HCT116 (cell line): Measurements from ENCODE around the gene AHI1. TPM values are rescaled to one million over a fixed set of nuclear protein-coding genes. Genes with fewer than 3 reads are reported as not detected.

Experiments used
- ATAC-seq: fragments of 200-7000 bp; cut with Tn5 transposase; 2 replicates; pipeline ENCODE4 v1.9.1; 2020; ENCODE audit warnings: mild to moderate bottlenecking, moderate library complexity
- BruUV-seq: library from RNA; stranded (reverse); fragments of 400-500 nt; replicated peaks from 2 replicates; lab custom pipeline; 2021; lab: Mats Ljungman, UMichigan
- CTCF ChIA-PET: fragments of 300-600 bp; sonication (Branson Sonifier 250); formaldehyde crosslinking; loops from one replicate; lab custom pipeline; 2021; ENCODE audit warnings: antibody characterized with exemption; lab: Charles Lee
- POLR2A ChIA-PET: fragments of 300-600, 350-600 bp; sonication (Branson Sonifier 250); formaldehyde crosslinking; loops from one replicate; lab custom pipeline; 2021; ENCODE audit warnings: antibody characterized with exemption; lab: Charles Lee
- RAD21 ChIA-PET, 2 experiments: fragments of 300-600 bp; sonication (Branson Sonifier 250); formaldehyde crosslinking; loops; one replicate each; lab custom pipeline; 2023; ENCODE audit warnings: low total read pairs in 2 of 2; ENCODE audit not compliant: uncharacterized antibody in 2 of 2, unreplicated experiment in 2 of 2, low non-redundant PET in 1 of 2; lab: Charles Lee
- DNase-seq: peaks from one replicate; pipeline ENCODE4 v3.0.0-alpha.2; 2010; ENCODE audit warnings: low read depth, low spot score
- H2AFZ ChIP-seq: fragments of 200-600 bp; shearing (Covaris generic), sonication (generic); 2 replicates; pipeline ENCODE4 v1.6.1; 2017; ENCODE audit warnings: low read depth, mixed run types, mixed read lengths, antibody characterized with exemption, low read length; ENCODE audit not compliant: poor library complexity, severe bottlenecking
- H3K27ac ChIP-seq: 2 replicates; pipeline ENCODE4 v1.5.1; 2012; ENCODE audit warnings: low read depth, low read length
- H3K27me3 ChIP-seq: fragments of 200-600 bp; sonication (generic); 2 replicates; pipeline ENCODE4 v1.6.1; 2016; ENCODE audit warnings: mixed run types, low read length, mixed read lengths; ENCODE audit not compliant: insufficient read depth
- H3K36me3 ChIP-seq, 2 experiments: fragments of 200-500 bp in 1 of 2; fragments of 200-600 bp in 1 of 2; sonication (Bioruptor generic) in 1 of 2; sonication (generic) in 1 of 2; 2 replicates each; pipeline versions ENCODE4 v1.5.1 to v1.6.1; 2014 to 2016; ENCODE audit warnings: low read length in 2 of 2, inconsistent platforms in 1 of 2, mixed read lengths in 1 of 2, mixed run types in 1 of 2; ENCODE audit not compliant: insufficient read depth in 2 of 2, control insufficient read depth in 1 of 2
- H3K4me1 ChIP-seq, 2 experiments: fragments of 200-600 bp in 1 of 2; sonication (generic) in 1 of 2; 2 replicates each; pipeline versions ENCODE4 v1.5.1 to v1.6.1; 2012 to 2017; ENCODE audit warnings: low read length in 2 of 2, inconsistent platforms in 1 of 2, mild to moderate bottlenecking in 1 of 2, mixed read lengths in 1 of 2, mixed run types in 1 of 2, moderate library complexity in 1 of 2; ENCODE audit not compliant: insufficient read depth in 2 of 2, control insufficient read depth in 1 of 2
- H3K4me2 ChIP-seq: fragments of 200-600 bp; sonication (generic); 2 replicates; pipeline ENCODE4 v1.6.1; 2017; ENCODE audit warnings: mixed run types, low read length, mixed read lengths
- H3K4me3 ChIP-seq, 2 experiments: fragments of 200-600 bp in 1 of 2; sonication (generic) in 1 of 2; replicated peaks in 1 of 2; 2 replicates each; pipeline ENCODE4 v1.5.1; 2011 to 2016; ENCODE audit warnings: low read length in 2 of 2, control low read depth in 1 of 2, low read depth in 1 of 2, mild to moderate bottlenecking in 1 of 2, mixed read lengths in 1 of 2, mixed run types in 1 of 2
- H3K79me2 ChIP-seq: fragments of 200-600 bp; sonication (generic); 2 replicates; pipeline ENCODE4 v1.6.1; 2017; ENCODE audit warnings: mild to moderate bottlenecking, mixed run types, low read length, moderate library complexity, mixed read lengths; ENCODE audit not compliant: insufficient read depth
- H3K9ac ChIP-seq: fragments of 200-600 bp; sonication (generic); 2 replicates; pipeline ENCODE4 v1.6.1; 2016; ENCODE audit warnings: low read length, mixed read lengths
- H3K9me2 ChIP-seq: fragments of 200-600 bp; sonication (generic), shearing (Covaris generic); 2 replicates; pipeline ENCODE4 v1.6.1; 2017; ENCODE audit warnings: mixed run types, mild to moderate bottlenecking, moderate library complexity; ENCODE audit not compliant: insufficient read depth
- H3K9me3 ChIP-seq, 2 experiments: fragments of 200-500 bp in 1 of 2; fragments of 200-600 bp in 1 of 2; sonication (Bioruptor generic) in 1 of 2; sonication (generic) in 1 of 2; 2 replicates each; pipeline ENCODE4 v1.6.1; 2014 to 2017; ENCODE audit warnings: low read length in 2 of 2, mixed read lengths in 2 of 2, inconsistent platforms in 1 of 2, low read depth in 1 of 2, mild to moderate bottlenecking in 1 of 2, mixed run types in 1 of 2, moderate library complexity in 1 of 2; ENCODE audit not compliant: control insufficient read depth in 1 of 2, insufficient read depth in 1 of 2
- H4K20me1 ChIP-seq: fragments of 200-600 bp; sonication (generic), shearing (Covaris generic); 2 replicates; pipeline ENCODE4 v1.6.1; 2017; ENCODE audit warnings: mixed run types, mild to moderate bottlenecking, moderate library complexity; ENCODE audit not compliant: insufficient read depth
- EGR1 ChIP-seq: IDR thresholded peaks from 2 replicates; pipeline ENCODE4 v1.6.1; 2012; ENCODE audit warnings: low read depth
- EZH2 ChIP-seq: fragments of 200-600 bp; sonication (generic); IDR thresholded peaks from 2 replicates; pipeline ENCODE4 v1.6.1; 2017; ENCODE audit warnings: antibody characterized with exemption, mixed run types
- SIN3A ChIP-seq: IDR thresholded peaks from 2 replicates; pipeline ENCODE4 v1.6.1; 2012; ENCODE audit warnings: low read depth
- SRF ChIP-seq: IDR thresholded peaks from 2 replicates; pipeline ENCODE4 v1.6.1; 2012; ENCODE audit warnings: low read depth
- TCF7L2 ChIP-seq: IDR thresholded peaks from 2 replicates; pipeline ENCODE4 v1.7.0; 2011; ENCODE audit warnings: borderline replicate concordance, inconsistent platforms; ENCODE audit not compliant: insufficient read depth, insufficient read length; ENCODE audit errors: extremely low read depth
- ZFX ChIP-seq: fragments of 450-650 bp; IDR thresholded peaks from 2 replicates; pipeline ENCODE4 v1.6.1; 2017
- intact Hi-C: fragments of 100-400 bp; cut with micrococcal nuclease; formaldehyde crosslinking; loops from 2 replicates; pipeline ENCODE4 v1.10.0; 2022
- total RNA-seq: library from RNA; stranded (reverse); gene quantifications from one replicate; pipeline ENCODE4 v1.2.1, GENCODE V29; 2021; ENCODE audit not compliant: unreplicated experiment
- TF ChIP-seq, protein P1 (sequence below), 3 experiments: fragments of 200-600 bp in 1 of 3; sonication (generic) in 1 of 3; IDR thresholded peaks in 2 of 3; conservative IDR thresholded peaks in 1 of 3; 2 replicates each; pipeline ENCODE4 v1.5.1; 2012 to 2017; ENCODE audit warnings: low read depth in 2 of 3, low read length in 2 of 3, antibody characterized with exemption in 1 of 3, borderline replicate concordance in 1 of 3, control low read depth in 1 of 3, mild to moderate bottlenecking in 1 of 3, mixed read lengths in 1 of 3, mixed run types in 1 of 3, moderate library complexity in 1 of 3; ENCODE audit not compliant: insufficient read depth in 1 of 3

AHI1 gene
- total RNA-seq, 1 experiment from 2014 or later, result 29.6 TPM

GRCh38 chr6:135265278-135265677 is 232.3 kb downstream of the AHI1 start:
- POLR2A ChIA-PET, result no interaction called here
- no peak overlapping the region for H3K4me3 ChIP-seq
- no peak overlapping the region for H3K27ac ChIP-seq
- H3K27me3 ChIP-seq, result no peaks in the 10 kb centered on the region
- DNase-seq (no peak), ATAC-seq (no peak)
- CTCF ChIA-PET, result no interaction called here
- BruUV-seq, result no TSS peak
- no peak overlapping the region for H3K9ac ChIP-seq
- H3K9me3 ChIP-seq, result no peaks in the 10 kb centered on the region
- no peaks in the 10 kb centered on the region for H3K79me2 ChIP-seq
- H3K4me1 ChIP-seq, result no peaks in the 10 kb centered on the region
- no peak for TF ChIP-seq TCF7L2
- TF ChIP-seq, protein P1, sequence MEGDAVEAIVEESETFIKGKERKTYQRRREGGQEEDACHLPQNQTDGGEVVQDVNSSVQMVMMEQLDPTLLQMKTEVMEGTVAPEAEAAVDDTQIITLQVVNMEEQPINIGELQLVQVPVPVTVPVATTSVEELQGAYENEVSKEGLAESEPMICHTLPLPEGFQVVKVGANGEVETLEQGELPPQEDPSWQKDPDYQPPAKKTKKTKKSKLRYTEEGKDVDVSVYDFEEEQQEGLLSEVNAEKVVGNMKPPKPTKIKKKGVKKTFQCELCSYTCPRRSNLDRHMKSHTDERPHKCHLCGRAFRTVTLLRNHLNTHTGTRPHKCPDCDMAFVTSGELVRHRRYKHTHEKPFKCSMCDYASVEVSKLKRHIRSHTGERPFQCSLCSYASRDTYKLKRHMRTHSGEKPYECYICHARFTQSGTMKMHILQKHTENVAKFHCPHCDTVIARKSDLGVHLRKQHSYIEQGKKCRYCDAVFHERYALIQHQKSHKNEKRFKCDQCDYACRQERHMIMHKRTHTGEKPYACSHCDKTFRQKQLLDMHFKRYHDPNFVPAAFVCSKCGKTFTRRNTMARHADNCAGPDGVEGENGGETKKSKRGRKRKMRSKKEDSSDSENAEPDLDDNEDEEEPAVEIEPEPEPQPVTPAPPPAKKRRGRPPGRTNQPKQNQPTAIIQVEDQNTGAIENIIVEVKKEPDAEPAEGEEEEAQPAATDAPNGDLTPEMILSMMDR (IDR thresholded peaks at IDR 0.05 in 2 of 3, conservative IDR thresholded peaks at IDR 0.05 in 1 of 3; ENCODE audit: borderline replicate concordance in 1 of 3, insufficient read depth in 1 of 3, low read depth in 2 of 3, low read length in 2 of 3), result 0 out of 6 replicates have a peak, but pooled peaks of 1 of the 3 experiments have one; percentile 16
- no peaks in the 10 kb centered on the region for H4K20me1 ChIP-seq
- H3K9me2 ChIP-seq, result no peaks in the 10 kb centered on the region
- no peaks in the 10 kb centered on the region for H3K36me3 ChIP-seq
- H2AFZ ChIP-seq, result no peak overlapping the region
- RAD21 ChIA-PET, result no interaction called here
- H3K4me2 ChIP-seq, result no peak overlapping the region
- intact Hi-C loops, result no loop called here

GRCh38 chr6:135261872-135262725 is 235.4 kb downstream of the AHI1 start:
- POLR2A ChIA-PET, result no interaction called here
- H3K27me3 ChIP-seq, result no peaks in the 10 kb centered on the region
- peak; percentile 40; the same call in 1 of the 2 replicates for ATAC-seq

More at GRCh38 chr6:135261872-135262725, 235.4 kb downstream of the AHI1 start:
- TF ChIP-seq SRF (no peak), EGR1 (no peak), SIN3A (no peak), EZH2 (no peak), ZFX (no peak)
- ChIA-PET RAD21 (no interaction called here), CTCF (no interaction called here)
- Histone ChIP-seq H3K4me2 (no peak overlapping the region), H3K27ac (no peak overlapping the region), H4K20me1 (no peaks in the 10 kb centered on the region), H3K36me3 (no peaks in the 10 kb centered on the region), H3K4me3 (no peak overlapping the region), H3K9me2 (no peaks in the 10 kb centered on the region), H3K9ac (no peak overlapping the region), H3K9me3 (no peaks in the 10 kb centered on the region), H3K4me1 (no peaks in the 10 kb centered on the region), H2AFZ (no peak overlapping the region), H3K79me2 (no peaks in the 10 kb centered on the region)
- DNase-seq, result no peak
- no TSS peak for BruUV-seq
- intact Hi-C loops, result no loop called here
